Stimulated activated CD4-positive, alpha-beta T cell treated with anti-CD3 and anti-CD28 coated beads, Interleukin-2, amount 100 ng/mL, for 24 hours (primary cell): ENCODE results near the gene GDA.
"Not testable (repeated sequence)": the region's sequence is repeated elsewhere in the genome, so short reads cannot be mapped to it uniquely, and the experiment has no call there.

Source experiments
- DNase-seq, 2 donors: peaks; one replicate each; pipeline ENCODE4 v3.0.0-alpha.2; 2020

Gene GDA

GRCh38 chr9:72290311-72290710 is 141.1 kb downstream of the GDA start:
- DNase-seq: no peak

- DNase-seq: not testable (repeated sequence)
Observed at GRCh38 chr9:72291576-72291975, 142.3 kb downstream of the GDA start.

GRCh38 chr9:72292256-72292682 is 143.0 kb downstream of the GDA start:
- no peak for DNase-seq

GRCh38 chr9:72292874-72293607 is 143.8 kb downstream of the GDA start:
- DNase-seq: no peak

GRCh38 chr9:72294936-72295335 is 145.7 kb downstream of the GDA start:
- DNase-seq: no peak

GRCh38 chr9:72297516-72297915 is 148.3 kb downstream of the GDA start:
- no peak for DNase-seq

GRCh38 chr9:72299017-72299603 is 149.9 kb downstream of the GDA start:
- DNase-seq: no peak

GRCh38 chr9:72300873-72301272 is 151.6 kb downstream of the GDA start:
- DNase-seq: no peak
